HL-60 (cell line): ENCODE data around the gene ELAVL3.

Experiments used
- DNase-seq, 2 experiments: peaks; one replicate each; pipeline ENCODE4 v3.0.0-alpha.2; 2010 to 2020; ENCODE audit warnings: low read depth in 1 of 2, low spot score in 1 of 2
- H3K27ac ChIP-seq: fragments of 250-450 bp; sonication (Bioruptor Pico); replicated peaks from 2 replicates; pipeline ENCODE4 v1.5.1; 2020; ENCODE audit warnings: mild to moderate bottlenecking, moderate library complexity
- H3K27me3 ChIP-seq: fragments of 250-450 bp; sonication (Bioruptor Pico); 2 replicates; pipeline ENCODE4 v1.5.1; 2021; ENCODE audit warnings: mild to moderate bottlenecking, moderate library complexity; ENCODE audit not compliant: insufficient read depth, poor library complexity, severe bottlenecking
- H3K4me3 ChIP-seq: replicated peaks from 2 replicates; pipeline ENCODE4 v1.5.1; 2011; ENCODE audit warnings: mild to moderate bottlenecking, control low read depth, low read length; ENCODE audit not compliant: insufficient read depth
- CTCF ChIP-seq: IDR thresholded peaks from one replicate; pipeline ENCODE4 v1.5.1; 2011; ENCODE audit warnings: low read length, control low read depth, inconsistent platforms; ENCODE audit not compliant: insufficient read depth
- GABPA ChIP-seq: IDR thresholded peaks from 2 replicates; pipeline ENCODE4 v1.6.1; 2012; ENCODE audit warnings: low read depth
- POLR2AphosphoS5 ChIP-seq: IDR thresholded peaks from 2 replicates; pipeline ENCODE4 v1.6.1; 2012; ENCODE audit warnings: low read depth
- REST ChIP-seq: IDR thresholded peaks from 2 replicates; pipeline ENCODE4 v1.6.1; 2012; ENCODE audit warnings: low read depth; ENCODE audit not compliant: insufficient replicate concordance
- SPI1 ChIP-seq: IDR thresholded peaks from 2 replicates; pipeline ENCODE4 v1.6.1; 2012; ENCODE audit warnings: low read depth, mild to moderate bottlenecking, borderline replicate concordance

ELAVL3 gene

GRCh38 chr19:11483366-11484111, 2.7 kb upstream of the ELAVL3 start:
- no peak overlapping the region for H3K4me3 ChIP-seq
- TF ChIP-seq REST (no peak), CTCF (no peak), POLR2AphosphoS5 (no peak), SPI1 (no peak), GABPA (no peak)
- DNase-seq, result no peak
- H3K27ac ChIP-seq, result no peak overlapping the region
- H3K27me3 ChIP-seq, result peaks cover 28% of the 10 kb centered on the region

GRCh38 chr19:11482384-11483050, 1.7 kb upstream of the ELAVL3 start:
- peak; percentile 83 to 86 for DNase-seq

More at GRCh38 chr19:11482384-11483050, 1.7 kb upstream of the ELAVL3 start:
- peaks cover 34% of the 10 kb centered on the region for H3K27me3 ChIP-seq
- peak overlapping the region; percentile 26 for H3K4me3 ChIP-seq
- no peak overlapping the region for H3K27ac ChIP-seq
- TF ChIP-seq POLR2AphosphoS5 (peak; percentile 65), CTCF (peak; percentile 63), REST (peak; percentile 37), GABPA (no peak), SPI1 (peak; percentile 70)
